Lower lobe of right lung (tissue), 2 donors: ENCODE data around the gene EGFLAM. TPM values are rescaled to one million over a fixed set of nuclear protein-coding genes. Genes with fewer than 3 reads are reported as not detected.

ENCODE experiments used
- ATAC-seq, 2 donors: fragments of 200-7000 bp; cut with Tn5 transposase; one replicate each; pipeline ENCODE4 v1.9.1; 2020 to 2022; ENCODE audit warnings: mild to moderate bottlenecking in 2 of 2, moderate library complexity in 2 of 2
- DNase-seq: peaks from one replicate; pipeline ENCODE4 v3.0.0-alpha.2; 2020
- H3K27ac ChIP-seq: fragments of 200-600 bp; one replicate; pipeline ENCODE4 v1.8.0; 2022
- H3K27me3 ChIP-seq: fragments of 200-600 bp; one replicate; pipeline ENCODE4 v1.8.0; 2022; ENCODE audit warnings: low read depth
- H3K36me3 ChIP-seq: fragments of 200-600 bp; one replicate; pipeline ENCODE4 v1.8.0; 2022; ENCODE audit warnings: mild to moderate bottlenecking
- H3K4me1 ChIP-seq: fragments of 200-600 bp; one replicate; pipeline ENCODE4 v1.8.0; 2022
- H3K4me3 ChIP-seq: fragments of 200-600 bp; one replicate; pipeline ENCODE4 v1.8.0; 2022; ENCODE audit warnings: mild to moderate bottlenecking
- H3K9me3 ChIP-seq: fragments of 200-600 bp; one replicate; pipeline ENCODE4 v1.8.0; 2022
- intact Hi-C: fragments of 100-400 bp; cut with DNase I; formaldehyde crosslinking; loops from one replicate; pipeline ENCODE4 v1.11.0; 2022
- total RNA-seq: library from RNA; stranded (reverse); fragmentation: NEBNext Ultra II Directional; extraction: Animal tissue kit (Norgen Biotek cat#: 25700); gene quantifications from one replicate; pipeline ENCODE4 v1.2.1, GENCODE V29; 2021
- TF ChIP-seq, protein P1 (sequence below): fragments of 200-600 bp; IDR thresholded peaks from one replicate; pipeline ENCODE4 v1.8.0; 2022; ENCODE audit warnings: antibody characterized with exemption, mild to moderate bottlenecking
- donor health status: DM: no; HTN: yes; CAD: no; lungs with severe emphysema.

Gene EGFLAM
- total RNA-seq, 1 donor from 2014 or later, result 2.4 TPM

DNA sequence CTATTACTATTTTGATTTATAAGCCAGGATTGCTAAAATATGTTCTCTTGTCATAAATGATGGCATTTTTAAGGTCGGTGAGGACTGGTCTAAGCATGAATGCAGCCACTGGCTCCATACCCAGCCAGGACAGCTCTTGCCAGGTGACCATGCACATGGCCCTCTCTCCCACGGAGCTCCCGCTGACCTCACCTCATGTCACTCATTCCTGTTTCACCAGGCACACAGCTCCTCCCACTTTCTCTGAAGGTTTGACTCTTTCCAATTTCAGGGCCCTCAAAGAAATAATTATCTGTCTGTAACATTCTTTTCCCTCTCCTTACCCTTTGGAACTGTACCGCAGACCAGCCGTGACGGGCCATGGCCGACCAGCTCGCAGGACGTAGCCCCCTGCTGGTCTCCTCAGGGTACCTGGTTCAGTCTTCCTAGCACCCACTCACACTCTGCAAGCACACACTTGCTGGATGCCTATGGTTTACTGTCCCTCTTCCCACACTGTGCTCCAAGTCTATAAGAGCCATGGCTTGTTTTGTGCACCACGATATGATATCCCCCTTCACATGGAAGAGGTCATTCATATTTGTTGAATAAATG lies 225.5 kb downstream of the EGFLAM start:
- Histone ChIP-seq H3K27me3 (no peaks in the 10 kb centered on the region), H3K4me1 (no peaks in the 10 kb centered on the region), H3K9me3 (no peaks in the 10 kb centered on the region), H3K27ac (no peak overlapping the region), H3K4me3 (no peak overlapping the region), H3K36me3 (peaks cover 92% of the 10 kb centered on the region)
- TF ChIP-seq, protein P1, sequence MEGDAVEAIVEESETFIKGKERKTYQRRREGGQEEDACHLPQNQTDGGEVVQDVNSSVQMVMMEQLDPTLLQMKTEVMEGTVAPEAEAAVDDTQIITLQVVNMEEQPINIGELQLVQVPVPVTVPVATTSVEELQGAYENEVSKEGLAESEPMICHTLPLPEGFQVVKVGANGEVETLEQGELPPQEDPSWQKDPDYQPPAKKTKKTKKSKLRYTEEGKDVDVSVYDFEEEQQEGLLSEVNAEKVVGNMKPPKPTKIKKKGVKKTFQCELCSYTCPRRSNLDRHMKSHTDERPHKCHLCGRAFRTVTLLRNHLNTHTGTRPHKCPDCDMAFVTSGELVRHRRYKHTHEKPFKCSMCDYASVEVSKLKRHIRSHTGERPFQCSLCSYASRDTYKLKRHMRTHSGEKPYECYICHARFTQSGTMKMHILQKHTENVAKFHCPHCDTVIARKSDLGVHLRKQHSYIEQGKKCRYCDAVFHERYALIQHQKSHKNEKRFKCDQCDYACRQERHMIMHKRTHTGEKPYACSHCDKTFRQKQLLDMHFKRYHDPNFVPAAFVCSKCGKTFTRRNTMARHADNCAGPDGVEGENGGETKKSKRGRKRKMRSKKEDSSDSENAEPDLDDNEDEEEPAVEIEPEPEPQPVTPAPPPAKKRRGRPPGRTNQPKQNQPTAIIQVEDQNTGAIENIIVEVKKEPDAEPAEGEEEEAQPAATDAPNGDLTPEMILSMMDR, result no peak
- ATAC-seq, result no peak
- DNase-seq, result no peak
- intact Hi-C loops, result no loop called here

DNA sequence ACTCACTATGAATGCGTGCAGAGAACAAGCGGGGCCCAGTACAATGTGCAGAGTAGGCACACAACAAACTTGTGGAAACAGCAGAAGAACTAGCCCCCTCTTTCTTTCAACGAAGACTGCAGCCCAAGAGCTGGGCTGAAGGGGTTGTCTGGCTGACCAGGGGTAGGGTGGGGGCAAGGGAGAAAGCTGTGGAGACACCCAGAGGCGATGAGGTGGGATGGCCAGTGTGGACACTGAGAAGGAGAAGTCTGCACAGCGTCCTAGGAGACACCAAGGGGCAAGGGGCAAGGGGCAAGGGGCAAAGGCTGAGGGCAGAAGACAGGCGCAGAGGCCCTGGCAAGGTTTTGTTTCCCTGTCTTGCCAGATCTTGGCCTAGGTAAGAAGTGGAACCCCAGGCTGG lies 235.8 kb downstream of the EGFLAM start:
- DNase-seq, result no peak
- peaks cover 79% of the 10 kb centered on the region for H3K36me3 ChIP-seq
- no peak overlapping the region for H3K27ac ChIP-seq
- intact Hi-C loops, result no loop called here
- no peaks in the 10 kb centered on the region for H3K27me3 ChIP-seq
- no peaks in the 10 kb centered on the region for H3K4me1 ChIP-seq
- TF ChIP-seq, protein P1, result no peak
- H3K4me3 ChIP-seq, result no peak overlapping the region
- no peaks in the 10 kb centered on the region for H3K9me3 ChIP-seq
- ATAC-seq, result peak in 1 of 2 donors; percentile 29

DNA sequence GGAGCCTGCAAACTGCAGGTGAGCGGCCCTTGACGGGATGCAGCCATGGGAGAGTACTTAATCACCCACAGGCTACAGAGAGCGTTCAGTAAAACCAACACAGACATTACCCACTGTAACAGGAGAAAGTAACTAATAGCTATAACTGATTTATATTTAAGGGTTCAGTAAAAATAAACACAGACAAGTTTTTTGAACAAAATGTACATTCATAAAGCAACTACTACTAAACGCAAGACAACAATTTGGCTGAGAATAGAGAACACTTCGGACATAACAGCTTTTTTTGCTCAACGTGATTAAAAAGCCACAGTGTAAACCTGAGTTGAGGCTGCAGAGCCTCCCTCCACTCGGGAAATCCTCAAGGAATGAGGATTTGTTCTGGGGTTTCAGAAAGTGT lies 236.4 kb downstream of the EGFLAM start:
- TF ChIP-seq, protein P1, result no peak
- DNase-seq, result no peak
- Histone ChIP-seq H3K4me1 (no peaks in the 10 kb centered on the region), H3K27ac (no peak overlapping the region), H3K4me3 (no peak overlapping the region), H3K36me3 (peaks cover 79% of the 10 kb centered on the region), H3K27me3 (no peaks in the 10 kb centered on the region), H3K9me3 (no peaks in the 10 kb centered on the region)
- intact Hi-C loops, result no loop called here
- no peak for ATAC-seq

DNA sequence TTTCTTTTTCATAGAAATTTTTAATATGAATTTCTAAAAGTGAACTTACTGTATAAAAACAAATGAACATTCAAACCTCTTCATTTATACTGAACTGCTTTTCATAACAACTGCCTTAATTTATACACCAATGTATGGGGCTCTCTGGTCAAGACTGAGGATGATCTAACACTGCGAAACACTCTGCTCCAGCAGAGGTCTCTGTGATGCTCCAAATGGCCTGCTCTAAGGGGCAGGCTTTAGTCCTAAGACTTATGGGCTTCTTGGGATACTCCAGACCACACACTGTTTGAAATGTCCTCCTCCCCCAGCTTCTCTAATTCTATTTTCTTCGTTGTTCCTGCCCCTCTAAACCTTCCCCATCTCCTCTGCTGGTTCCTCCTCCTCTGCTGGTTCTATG lies 239.6 kb downstream of the EGFLAM start:
- H3K27ac ChIP-seq, result no peak overlapping the region
- no peaks in the 10 kb centered on the region for H3K27me3 ChIP-seq
- no peak overlapping the region for H3K4me3 ChIP-seq
- peaks cover 71% of the 10 kb centered on the region for H3K36me3 ChIP-seq
- TF ChIP-seq, protein P1, result no peak
- intact Hi-C loops, result no loop called here
- H3K4me1 ChIP-seq, result no peaks in the 10 kb centered on the region
- H3K9me3 ChIP-seq, result no peaks in the 10 kb centered on the region
- DNase-seq, result no peak
- no peak for ATAC-seq

DNA sequence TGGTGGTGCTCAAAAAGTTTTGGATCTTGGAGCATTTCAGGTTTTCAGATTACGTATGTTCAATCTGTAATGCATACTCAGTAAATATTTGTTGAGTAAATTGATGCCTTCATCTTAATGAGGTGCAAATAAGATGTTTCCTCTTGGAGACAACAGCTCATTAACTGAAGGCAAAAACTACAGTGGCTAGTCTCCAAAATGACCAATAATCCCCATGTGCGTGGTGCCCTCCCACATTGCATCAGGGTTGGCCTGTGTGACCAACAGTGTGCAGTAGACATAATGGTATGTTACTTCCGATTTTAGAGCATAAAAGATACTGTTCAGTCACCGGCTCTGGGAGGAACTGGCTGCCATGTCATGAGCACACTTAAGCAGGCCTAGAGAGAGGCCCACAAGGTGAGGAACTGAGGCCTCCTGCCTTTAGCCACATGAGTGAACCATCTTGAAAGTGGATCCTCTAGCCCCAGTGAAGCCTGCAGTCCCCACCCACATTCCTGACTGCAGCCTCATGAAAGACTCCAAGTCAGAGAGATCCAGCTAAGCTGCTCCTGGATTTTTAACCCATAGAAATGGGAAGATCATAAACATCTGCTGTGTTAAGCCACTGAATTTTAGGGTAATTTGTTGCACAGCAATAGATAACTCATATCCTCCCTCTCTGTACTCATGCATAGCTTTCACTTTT lies 242.4 kb downstream of the EGFLAM start:
- no peaks in the 10 kb centered on the region for H3K9me3 ChIP-seq
- no peak overlapping the region for H3K4me3 ChIP-seq
- H3K27me3 ChIP-seq, result no peaks in the 10 kb centered on the region
- no peak for DNase-seq
- TF ChIP-seq, protein P1, result no peak
- intact Hi-C loops, result no loop called here
- H3K27ac ChIP-seq, result no peak overlapping the region
- H3K4me1 ChIP-seq, result no peaks in the 10 kb centered on the region
- peaks cover 47% of the 10 kb centered on the region for H3K36me3 ChIP-seq
- no peak for ATAC-seq
